Gastroesophageal sphincter (tissue), 4 donors: ENCODE data around the gene MMRN2. TPM values are rescaled to one million over a fixed set of nuclear protein-coding genes. Genes with fewer than 3 reads are reported as not detected.
"Not testable (repeated sequence)": the region's sequence is repeated elsewhere in the genome, so short reads cannot be mapped to it uniquely, and the experiment has no call there.

Experiments used
- ATAC-seq: fragments of 150-250 bp; one replicate; pipeline ENCODE4 v1.9.1; 2016; ENCODE audit warnings: mild to moderate bottlenecking, moderate library complexity
- H3K27ac ChIP-seq, 4 donors: fragments of 200-600 bp; sonication (generic) in 3 of 4; 1 replicate in 3 of 4; 2 replicates in 1 of 4; pipeline ENCODE4 v1.5.1; 2016 to 2019
- H3K27me3 ChIP-seq: fragments of 200-600 bp; sonication (generic); one replicate; pipeline ENCODE4 v1.5.1; 2019
- H3K36me3 ChIP-seq, 2 donors: fragments of 200-600 bp; sonication (generic); one replicate each; pipeline ENCODE4 v1.5.1; 2019; ENCODE audit warnings: control low read depth in 1 of 2
- H3K4me1 ChIP-seq, 3 donors: fragments of 200-600 bp; sonication (generic); 1 replicate in 2 of 3; 2 replicates in 1 of 3; pipeline ENCODE4 v1.5.1; 2016 to 2019; ENCODE audit warnings: control low read depth in 2 of 3
- H3K4me3 ChIP-seq, 2 donors: fragments of 200-600 bp; sonication (generic); one replicate each; pipeline ENCODE4 v1.5.1; 2019; ENCODE audit warnings: mild to moderate bottlenecking in 1 of 2, moderate library complexity in 1 of 2
- H3K9me3 ChIP-seq, 3 donors: fragments of 200-600 bp; sonication (generic); one replicate each; pipeline ENCODE4 v1.5.1; 2017 to 2019; ENCODE audit warnings: control low read depth in 2 of 3
- EP300 ChIP-seq: sonication (generic); formaldehyde crosslinking; IDR thresholded peaks from one replicate; pipeline ENCODE4 v1.6.1; 2017; ENCODE audit warnings: antibody characterized with exemption, mild to moderate bottlenecking
- POLR2A ChIP-seq, 2 donors: fragments of 450-650 bp; IDR thresholded peaks; one replicate each; pipeline ENCODE4 v1.6.1; 2017; ENCODE audit warnings: antibody characterized with exemption in 2 of 2, mild to moderate bottlenecking in 2 of 2, moderate library complexity in 1 of 2
- POLR2AphosphoS5 ChIP-seq: sonication (generic); formaldehyde crosslinking; IDR thresholded peaks from one replicate; pipeline ENCODE4 v1.6.1; 2017; ENCODE audit warnings: antibody characterized with exemption
- WGBS, 2 donors: methylation state at CpG; one replicate each; pipeline ENCODE4 v1.1.5; 2018; ENCODE audit warnings: low coverage in 1 of 2; 5-methylcytosine and 5-hydroxymethylcytosine counted together
- total RNA-seq, 4 donors: library from RNA; depleted of rRNA; stranded (reverse); fragments of >200 nt; gene quantifications; one replicate each; pipeline ENCODE4 v1.1.0, GENCODE V29; 2016
- TF ChIP-seq, protein P1 (sequence below), 4 experiments: fragments of 200-600 bp in 2 of 4; fragments of 450-650 bp in 2 of 4; sonication (generic) in 1 of 4; IDR thresholded peaks; one replicate each; pipeline ENCODE4 v1.5.1; 2017 to 2019; ENCODE audit warnings: antibody characterized with exemption in 4 of 4, mild to moderate bottlenecking in 2 of 4, moderate library complexity in 2 of 4

Gene MMRN2
- total RNA-seq, 4 donors from 2014 or later, result 18.5 to 77.7 (median 42.2) TPM

DNA sequence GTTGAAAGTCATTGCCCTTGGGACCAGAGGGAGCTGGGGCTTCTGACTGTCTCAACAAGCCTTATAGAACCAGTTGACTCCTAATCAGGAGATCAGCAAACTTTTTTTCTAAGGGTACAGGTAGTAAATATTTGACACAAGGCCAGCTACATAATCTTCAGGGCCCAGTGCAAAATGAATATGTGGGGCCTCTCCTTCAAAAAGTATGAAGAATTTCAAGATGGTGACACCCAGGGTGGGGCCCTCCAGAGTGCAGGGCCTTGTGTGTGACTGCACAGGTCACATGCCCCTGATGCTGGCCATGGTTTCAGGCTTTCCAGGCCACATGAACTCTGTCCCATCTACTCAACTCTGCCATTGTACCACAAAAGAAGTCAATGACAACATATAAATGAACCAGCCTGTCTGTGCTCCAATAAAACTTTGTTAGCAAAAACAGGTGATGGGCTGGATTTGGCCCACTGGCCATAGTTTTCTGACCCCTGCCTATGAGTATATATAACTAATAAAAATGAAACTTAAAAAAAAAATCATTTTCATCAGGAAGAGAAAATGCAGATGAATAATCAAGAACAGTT lies 6.1 kb downstream of the MMRN2 start:
- ATAC-seq, result no peak

DNA sequence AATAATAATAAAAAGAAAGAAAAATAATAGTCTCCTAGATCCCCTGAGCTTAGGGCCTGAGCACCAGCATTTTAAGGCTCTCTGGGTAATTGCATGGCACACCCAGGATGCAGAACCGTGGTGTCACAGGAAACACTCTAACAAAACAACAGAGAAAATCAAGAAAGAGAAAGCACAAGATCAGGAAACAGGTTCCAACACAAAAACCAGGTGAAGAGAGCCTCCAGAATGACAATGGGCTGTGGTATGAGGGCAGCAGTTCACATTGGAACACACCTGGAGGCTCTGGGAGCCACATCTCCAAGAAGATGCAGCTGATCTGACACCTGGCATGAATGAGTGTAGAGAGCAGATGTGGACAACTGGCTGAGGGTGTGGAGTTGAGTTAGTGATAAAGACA lies 7.1 kb downstream of the MMRN2 start:
- Histone ChIP-seq H3K4me1 (peaks cover 0 to 48% (median 21%) of the 10 kb centered on the region in 3 donors), H3K36me3 (no peaks in the 10 kb centered on the region)
- 64% methylated on average over 1 of the region's 1 CpG; no CpG with 5 or more reads in 1 of the 2 donors for WGBS, 2 donors

More for the DNA sequence above, 6.1 kb downstream of the MMRN2 start:
- H3K4me1 ChIP-seq, result peaks cover 0 to 48% (median 18%) of the 10 kb centered on the region in 3 donors
- H3K27ac ChIP-seq, result no peak overlapping the region
- no peak overlapping the region for H3K4me3 ChIP-seq
- TF ChIP-seq POLR2AphosphoS5 (no peak), EP300 (no peak), POLR2A (IDR thresholded peaks at IDR 0.05) (no peak)
- TF ChIP-seq, protein P1, sequence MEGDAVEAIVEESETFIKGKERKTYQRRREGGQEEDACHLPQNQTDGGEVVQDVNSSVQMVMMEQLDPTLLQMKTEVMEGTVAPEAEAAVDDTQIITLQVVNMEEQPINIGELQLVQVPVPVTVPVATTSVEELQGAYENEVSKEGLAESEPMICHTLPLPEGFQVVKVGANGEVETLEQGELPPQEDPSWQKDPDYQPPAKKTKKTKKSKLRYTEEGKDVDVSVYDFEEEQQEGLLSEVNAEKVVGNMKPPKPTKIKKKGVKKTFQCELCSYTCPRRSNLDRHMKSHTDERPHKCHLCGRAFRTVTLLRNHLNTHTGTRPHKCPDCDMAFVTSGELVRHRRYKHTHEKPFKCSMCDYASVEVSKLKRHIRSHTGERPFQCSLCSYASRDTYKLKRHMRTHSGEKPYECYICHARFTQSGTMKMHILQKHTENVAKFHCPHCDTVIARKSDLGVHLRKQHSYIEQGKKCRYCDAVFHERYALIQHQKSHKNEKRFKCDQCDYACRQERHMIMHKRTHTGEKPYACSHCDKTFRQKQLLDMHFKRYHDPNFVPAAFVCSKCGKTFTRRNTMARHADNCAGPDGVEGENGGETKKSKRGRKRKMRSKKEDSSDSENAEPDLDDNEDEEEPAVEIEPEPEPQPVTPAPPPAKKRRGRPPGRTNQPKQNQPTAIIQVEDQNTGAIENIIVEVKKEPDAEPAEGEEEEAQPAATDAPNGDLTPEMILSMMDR (IDR thresholded peaks at IDR 0.05), result no peak
- no peaks in the 10 kb centered on the region for H3K36me3 ChIP-seq
- no peaks in the 10 kb centered on the region for H3K27me3 ChIP-seq
- H3K9me3 ChIP-seq, result no peaks in the 10 kb centered on the region

DNA sequence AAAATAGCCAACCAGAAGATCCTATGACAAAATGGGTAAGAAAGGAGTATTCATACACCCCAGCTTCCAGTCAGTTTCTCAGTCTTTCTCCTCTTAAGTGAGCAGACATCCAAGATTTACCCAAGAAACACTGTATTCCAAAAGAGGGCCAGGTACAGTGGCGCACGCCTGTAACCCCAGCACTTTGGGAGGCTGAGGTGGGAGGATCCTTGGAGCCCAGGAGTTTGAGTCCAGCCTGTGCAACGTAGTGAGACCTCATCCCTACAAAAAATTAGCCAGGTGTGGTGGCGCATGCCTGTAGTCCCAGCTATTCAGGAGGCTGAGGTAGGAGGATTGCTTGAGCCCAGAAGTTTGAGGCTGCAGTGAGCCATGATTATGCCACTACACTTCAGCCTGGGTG lies 9.6 kb downstream of the MMRN2 start:
- 94% methylated on average over 3 of the region's 4 CpGs; no CpG with 5 or more reads in 1 of the 2 donors for WGBS, 2 donors
- not testable (repeated sequence) for H3K4me3 ChIP-seq, ATAC-seq, H3K27ac ChIP-seq, H3K9me3 ChIP-seq, H3K27me3 ChIP-seq
- Histone ChIP-seq H3K4me1 (peaks cover 0 to 37% (median 4%) of the 10 kb centered on the region in 3 donors), H3K36me3 (peaks cover 0 to 18% of the 10 kb centered on the region in 2 donors)

More for the DNA sequence above, 7.1 kb downstream of the MMRN2 start:
- TF ChIP-seq POLR2A (IDR thresholded peaks at IDR 0.05), result no peak
- no peak overlapping the region for H3K4me3 ChIP-seq
- ATAC-seq, result no peak
- no peaks in the 10 kb centered on the region for H3K27me3 ChIP-seq
- no peak overlapping the region for H3K27ac ChIP-seq
- no peaks in the 10 kb centered on the region for H3K9me3 ChIP-seq

DNA sequence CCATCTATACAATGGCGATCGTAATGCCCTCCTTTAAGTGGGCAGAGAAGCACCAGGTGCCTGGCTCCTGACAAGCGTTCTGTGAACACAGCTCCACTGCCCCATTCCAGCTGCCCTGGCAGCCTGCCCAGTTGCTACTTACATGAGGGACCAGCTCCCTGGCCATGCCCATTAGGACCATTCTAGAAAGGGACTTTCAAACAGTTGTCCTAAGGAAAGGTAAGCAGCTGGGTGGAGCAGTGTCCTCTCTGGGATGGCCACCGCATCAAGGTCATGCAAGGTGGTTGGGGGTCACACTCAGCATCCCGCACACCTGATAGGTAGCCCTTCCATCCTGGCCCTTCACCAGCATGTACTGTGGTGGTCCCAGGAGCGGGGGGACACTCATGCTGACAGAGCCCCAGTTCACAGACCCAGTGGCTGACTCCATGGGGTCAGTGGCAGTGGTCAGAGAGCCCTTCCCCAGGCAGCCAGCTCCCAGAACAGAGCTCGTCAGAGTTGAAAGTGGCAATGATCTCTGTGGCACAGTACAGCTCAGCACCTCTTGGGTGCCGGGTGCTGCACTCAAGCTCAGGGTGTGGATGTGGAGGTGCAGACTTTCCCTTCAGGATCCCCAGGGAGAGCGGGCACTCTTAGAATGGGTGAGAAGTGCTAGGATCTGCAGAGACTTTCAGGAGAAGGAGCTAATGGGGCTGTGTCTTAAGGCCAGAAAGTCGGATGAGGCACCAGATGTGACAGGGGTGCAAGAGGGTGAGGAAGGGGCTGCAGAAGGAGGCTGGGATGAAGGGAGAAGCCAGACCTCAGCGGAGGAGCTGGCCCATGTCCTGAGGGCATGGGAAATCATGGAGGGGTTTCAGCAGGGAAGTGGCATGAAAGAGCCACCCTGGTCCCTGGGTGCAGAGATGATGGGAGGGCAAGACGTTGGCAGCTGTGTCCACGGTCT lies 10.9 kb downstream of the MMRN2 start:
- ATAC-seq, result no peak
- peaks cover 0 to 22% of the 10 kb centered on the region in 2 donors for H3K36me3 ChIP-seq
- H3K4me3 ChIP-seq, result no peak overlapping the region

DNA sequence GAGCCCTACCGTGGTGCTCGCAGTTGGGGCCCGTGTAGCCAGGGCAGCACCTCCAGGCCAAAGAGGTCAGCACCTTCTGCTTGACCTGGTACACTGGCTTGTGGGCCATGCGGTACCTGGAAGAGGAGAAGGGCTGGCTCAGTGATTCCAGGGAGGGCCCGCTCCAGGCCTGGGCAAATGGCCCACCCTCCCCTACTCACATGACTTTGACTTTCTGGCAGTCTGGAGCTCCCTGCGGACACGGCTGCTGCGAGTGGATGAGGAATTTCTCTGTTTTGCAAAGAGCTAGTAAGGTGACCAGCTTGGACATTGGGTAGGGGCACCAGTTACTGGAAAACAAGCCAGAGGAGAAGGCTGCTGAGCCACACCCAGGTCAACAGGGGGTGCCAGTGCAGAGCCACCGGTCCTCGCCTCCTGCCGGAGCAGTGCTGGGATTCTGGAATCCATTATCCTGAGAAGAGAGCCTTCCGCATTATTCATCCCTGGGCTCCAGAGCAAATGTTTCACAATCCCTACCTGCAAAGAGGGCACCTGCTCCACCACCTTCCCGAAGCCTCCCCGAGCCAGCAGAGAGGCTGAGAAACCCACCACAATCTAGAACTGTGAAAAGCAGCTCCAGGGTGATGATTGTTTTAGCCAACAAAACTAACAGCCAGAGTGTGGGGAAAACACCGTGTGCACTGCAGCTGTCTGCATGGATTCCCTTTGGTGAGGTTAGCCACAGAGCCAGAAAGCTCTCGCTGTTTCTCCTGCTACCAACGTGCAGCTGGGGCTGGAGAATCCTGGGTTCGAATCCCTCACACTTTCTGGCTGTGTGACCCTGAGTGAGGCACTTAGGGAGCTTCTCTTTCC lies 11.8 kb downstream of the MMRN2 start:
- no peak overlapping the region for H3K27ac ChIP-seq
- 10 to 56% methylated on average over 2 to 6 of the region's 18 CpGs for WGBS, 2 donors
- H3K27me3 ChIP-seq, result peaks cover 4% of the 10 kb centered on the region
- no peaks in the 10 kb centered on the region for H3K9me3 ChIP-seq
- H3K4me1 ChIP-seq, result peaks cover 0 to 45% (median 4%) of the 10 kb centered on the region in 3 donors
- H3K4me3 ChIP-seq, result no peak overlapping the region
- TF ChIP-seq, protein P1 (IDR thresholded peaks at IDR 0.05), result peak in 1 of 4 experiments; percentile 13
- TF ChIP-seq POLR2A (IDR thresholded peaks at IDR 0.05), result no peak
- TF ChIP-seq EP300, result no peak
- no peak for TF ChIP-seq POLR2AphosphoS5
- peaks cover 0 to 22% of the 10 kb centered on the region in 2 donors for H3K36me3 ChIP-seq
- ATAC-seq, result no peak

More for the DNA sequence above, 10.9 kb downstream of the MMRN2 start:
- H3K4me1 ChIP-seq, result peaks cover 0 to 45% (median 4%) of the 10 kb centered on the region in 3 donors
- no peak overlapping the region for H3K27ac ChIP-seq
- peaks cover 4% of the 10 kb centered on the region for H3K27me3 ChIP-seq
- H3K9me3 ChIP-seq, result no peaks in the 10 kb centered on the region
- no peak for TF ChIP-seq POLR2AphosphoS5
- TF ChIP-seq POLR2A (IDR thresholded peaks at IDR 0.05), result no peak
- no peak for TF ChIP-seq EP300
- TF ChIP-seq, protein P1 (IDR thresholded peaks at IDR 0.05), result no peak
- WGBS, 2 donors, result 69 to 82% methylated on average over 2 to 5 of the region's 13 CpGs
